ENCODE results near the gene ANAPC1. TPM values are rescaled to one million over a fixed set of nuclear protein-coding genes. Genes with fewer than 3 reads are reported as not detected.

Gene ANAPC1
- total and polyA plus RNA-seq, 9 of the 15 experiments (the other 6 are each of a cell fraction or from before 2014, with no cell fraction given), result 14.0 to 126 (median 78.2) TPM

- TF ChIP-seq UBTF (IDR thresholded peaks at IDR 0.05; ENCODE audit: borderline replicate concordance in 1 of 2, low read depth in 2 of 2, low read length in 2 of 2) (peak; percentile 89 to 93; a peak in 3 of 4 replicates), SETDB1 (IDR thresholded peaks at IDR 0.05; ENCODE audit: low read length) (no peak), MEF2D (tag; conservative IDR thresholded peaks at IDR 0.05; ENCODE audit: low read depth) (no peak), ZFX (CRISPR knock-in tag; IDR thresholded peaks at IDR 0.05) (peak; percentile 74), NUFIP1 (IDR thresholded peaks at IDR 0.05; ENCODE audit: partially characterized antibody) (no peak), SMARCA5 (IDR thresholded peaks at IDR 0.05) (no peak), ZNF507 (tag; conservative IDR thresholded peaks at IDR 0.05) (no peak), E4F1 (CRISPR knock-in tag; IDR thresholded peaks at IDR 0.05; ENCODE audit: borderline replicate concordance) (no peak), RFX5 (IDR thresholded peaks at IDR 0.05; ENCODE audit: low read depth, low read length) (no peak), IRF9 (tag; IDR thresholded peaks at IDR 0.05) (no peak), BMI1 (IDR thresholded peaks at IDR 0.05; ENCODE audit: low read length) (no peak), NFATC3 (IDR thresholded peaks at IDR 0.05) (no peak), KAT7 (CRISPR knock-in tag; IDR thresholded peaks at IDR 0.05; ENCODE audit: borderline replicate concordance) (no peak), EWSR1 (IDR thresholded peaks at IDR 0.05; ENCODE audit: borderline replicate concordance, low read depth, partially characterized antibody) (no peak), FOXJ2 (tag; IDR thresholded peaks at IDR 0.05) (no peak), MAX (CRISPR knock-in tag; IDR thresholded peaks at IDR 0.05) (no peak; the same call in none of the 2 replicates), ESRRA (IDR thresholded peaks at IDR 0.05; ENCODE audit: borderline replicate concordance, low read depth) (no peak), ZNF589 (CRISPR knock-in tag; IDR thresholded peaks at IDR 0.05; ENCODE audit: low read depth) (no peak), PHF21A (IDR thresholded peaks at IDR 0.05; ENCODE audit: borderline replicate concordance, low read depth) (no peak), MYNN (IDR thresholded peaks at IDR 0.05) (no peak), MYNN (CRISPR knock-in tag; IDR thresholded peaks at IDR 0.05) (no peak), HNRNPUL1 (IDR thresholded peaks at IDR 0.05; ENCODE audit: low read length) (no peak)
Measured at GRCh38 chr2:111897924-111898702, 14.1 kb upstream of the ANAPC1 start, which contains the start of gene MERTK (continued).

Measured in K562 (cell line).